ENCODE data around the gene MGAT5B.
A peak's percentile ranks its signal among the peaks of the same experiment; 100 is the strongest.
"Not testable (repeated sequence)": the region's sequence is repeated elsewhere in the genome, so short reads cannot be mapped to it uniquely, and the experiment has no call there.

The MGAT5B gene

GRCh38 chr17:76953946-76954345 lies 85.7 kb downstream of the MGAT5B start:
- DNase-seq, result no peak

- no peak for DNase-seq
These were observed 87.0 kb downstream of the MGAT5B start for GRCh38 chr17:76955191-76955590.

- no peak for DNase-seq
These were observed 88.8 kb downstream of the MGAT5B start for GRCh38 chr17:76956846-76957540.

GRCh38 chr17:76957678-76958464 lies 89.7 kb downstream of the MGAT5B start:
- DNase-seq, result no peak

- no peak for DNase-seq
These were observed 90.8 kb downstream of the MGAT5B start for GRCh38 chr17:76958974-76959373.

- no peak for DNase-seq
These were observed 93.7 kb downstream of the MGAT5B start for GRCh38 chr17:76961869-76962268.

GRCh38 chr17:76962858-76963257 lies 94.7 kb downstream of the MGAT5B start:
- no peak for DNase-seq

- no peak for DNase-seq
These were observed 97.8 kb downstream of the MGAT5B start for GRCh38 chr17:76966016-76966415.

- DNase-seq, result no peak
These were observed 98.4 kb downstream of the MGAT5B start for GRCh38 chr17:76966486-76967181.

- no peak for DNase-seq
These were observed 99.6 kb downstream of the MGAT5B start for GRCh38 chr17:76967762-76968161.

- DNase-seq, result peak in 2 of 4 experiments; percentile 24 to 37
These were observed 100.7 kb downstream of the MGAT5B start for GRCh38 chr17:76968707-76969597.

- DNase-seq, result no peak
These were observed 101.5 kb downstream of the MGAT5B start for GRCh38 chr17:76969598-76970172.

GRCh38 chr17:76970228-76970627 lies 102.0 kb downstream of the MGAT5B start:
- DNase-seq, result not testable (repeated sequence)

- DNase-seq, result no peak
These were observed 103.9 kb downstream of the MGAT5B start for GRCh38 chr17:76972046-76972641.

- no peak for DNase-seq
These were observed 104.8 kb downstream of the MGAT5B start for GRCh38 chr17:76973040-76973439.

GRCh38 chr17:76974721-76975120 lies 106.5 kb downstream of the MGAT5B start:
- no peak for DNase-seq

GRCh38 chr17:76978050-76978449 lies 109.8 kb downstream of the MGAT5B start:
- DNase-seq, result not testable (repeated sequence)

GRCh38 chr17:76981545-76982295 lies 113.5 kb downstream of the MGAT5B start:
- no peak for DNase-seq

GRCh38 chr17:76982408-76983074 lies 114.3 kb downstream of the MGAT5B start:
- DNase-seq, result peak in 2 of 4 experiments; percentile 10 to 25

- DNase-seq, result no peak
These were observed 115.0 kb downstream of the MGAT5B start for GRCh38 chr17:76983075-76983775.
